Calu3 (cell line): Measurements from ENCODE around the gene RASEF. TPM values are rescaled to one million over a fixed set of nuclear protein-coding genes. Genes with fewer than 3 reads are reported as not detected.

Experiments used
- BruUV-seq: library from RNA; stranded (reverse); fragments of 400-500 nt; replicated peaks from 2 replicates; lab custom pipeline; 2021; lab: Mats Ljungman, UMichigan
- CTCF ChIA-PET: fragments of 300-600 bp; sonication (Branson Sonifier 250); formaldehyde crosslinking; loops from one replicate; lab custom pipeline; 2022; ENCODE audit warnings: antibody characterized with exemption; lab: Charles Lee
- DNase-seq: peaks from one replicate; pipeline ENCODE4 v3.0.0; 2022
- H3K27ac Mint-ChIP-seq: one replicate; pipeline ENCODE4 v1.8.0; 2022; ENCODE audit warnings: mixed read lengths; ENCODE audit not compliant: unreplicated experiment
- H3K27me3 Mint-ChIP-seq: one replicate; pipeline ENCODE4 v1.8.0; 2022; ENCODE audit warnings: mixed read lengths; ENCODE audit not compliant: unreplicated experiment
- H3K36me3 Mint-ChIP-seq: one replicate; pipeline ENCODE4 v1.8.0; 2022; ENCODE audit warnings: mild to moderate bottlenecking, moderate library complexity, mixed read lengths; ENCODE audit not compliant: insufficient read depth, unreplicated experiment
- H3K4me1 Mint-ChIP-seq: one replicate; pipeline ENCODE4 v1.8.0; 2022; ENCODE audit warnings: mild to moderate bottlenecking, low read depth, mixed read lengths; ENCODE audit not compliant: unreplicated experiment
- H3K4me3 Mint-ChIP-seq: one replicate; pipeline ENCODE4 v1.8.0; 2022; ENCODE audit warnings: mild to moderate bottlenecking, low read depth, moderate library complexity, mixed read lengths; ENCODE audit not compliant: unreplicated experiment
- H3K9me3 Mint-ChIP-seq: one replicate; pipeline ENCODE4 v1.8.0; 2022; ENCODE audit warnings: low read depth, mixed read lengths; ENCODE audit not compliant: unreplicated experiment
- intact Hi-C: fragments of 100-400 bp; cut with micrococcal nuclease; formaldehyde crosslinking; loops from one replicate; pipeline ENCODE4 v1.10.0; 2022; ENCODE audit not compliant: unreplicated experiment
- total RNA-seq: library from RNA; stranded (reverse); gene quantifications from 2 replicates; pipeline ENCODE4 v1.2.3, GENCODE V29; 2022
- TF ChIP-seq, protein P1 (sequence below): fragments of 200-600 bp; IDR thresholded peaks from one replicate; pipeline ENCODE4 v1.8.0; 2022; ENCODE audit warnings: antibody characterized with exemption; ENCODE audit not compliant: unreplicated experiment

RASEF gene
- total RNA-seq, 1 experiment from 2014 or later, result 38.8 TPM

DNA sequence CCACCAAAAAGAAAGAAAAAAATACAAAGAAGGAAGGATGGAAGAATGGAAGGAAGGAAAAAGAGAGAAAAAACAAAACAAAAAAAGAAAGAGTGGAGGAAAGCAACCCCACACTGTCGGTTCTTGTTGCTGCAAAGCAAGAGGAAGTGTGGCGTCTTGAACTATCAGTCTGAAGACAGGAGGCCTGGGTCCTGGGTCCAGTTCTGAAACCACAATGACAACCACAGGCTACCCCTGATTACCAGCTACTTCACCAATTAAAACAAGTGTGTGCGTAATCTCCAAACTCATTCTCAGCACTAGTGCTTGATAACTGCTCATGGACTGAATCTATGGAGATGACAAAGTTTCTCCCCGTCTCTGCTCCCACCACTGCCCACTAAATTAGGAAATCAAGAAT, 93.7 kb downstream of the RASEF start:
- CTCF ChIA-PET, result no interaction called here
- Mint-ChIP-seq H3K4me1 (no peaks in the 10 kb centered on the region), H3K27ac (no peak overlapping the region), H3K9me3 (no peaks in the 10 kb centered on the region), H3K27me3 (no peaks in the 10 kb centered on the region), H3K36me3 (no peaks in the 10 kb centered on the region), H3K4me3 (no peak overlapping the region)
- TF ChIP-seq, protein P1, sequence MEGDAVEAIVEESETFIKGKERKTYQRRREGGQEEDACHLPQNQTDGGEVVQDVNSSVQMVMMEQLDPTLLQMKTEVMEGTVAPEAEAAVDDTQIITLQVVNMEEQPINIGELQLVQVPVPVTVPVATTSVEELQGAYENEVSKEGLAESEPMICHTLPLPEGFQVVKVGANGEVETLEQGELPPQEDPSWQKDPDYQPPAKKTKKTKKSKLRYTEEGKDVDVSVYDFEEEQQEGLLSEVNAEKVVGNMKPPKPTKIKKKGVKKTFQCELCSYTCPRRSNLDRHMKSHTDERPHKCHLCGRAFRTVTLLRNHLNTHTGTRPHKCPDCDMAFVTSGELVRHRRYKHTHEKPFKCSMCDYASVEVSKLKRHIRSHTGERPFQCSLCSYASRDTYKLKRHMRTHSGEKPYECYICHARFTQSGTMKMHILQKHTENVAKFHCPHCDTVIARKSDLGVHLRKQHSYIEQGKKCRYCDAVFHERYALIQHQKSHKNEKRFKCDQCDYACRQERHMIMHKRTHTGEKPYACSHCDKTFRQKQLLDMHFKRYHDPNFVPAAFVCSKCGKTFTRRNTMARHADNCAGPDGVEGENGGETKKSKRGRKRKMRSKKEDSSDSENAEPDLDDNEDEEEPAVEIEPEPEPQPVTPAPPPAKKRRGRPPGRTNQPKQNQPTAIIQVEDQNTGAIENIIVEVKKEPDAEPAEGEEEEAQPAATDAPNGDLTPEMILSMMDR, result no peak
- BruUV-seq, result no TSS peak
- DNase-seq, result no peak
- intact Hi-C loops, result no loop called here

DNA sequence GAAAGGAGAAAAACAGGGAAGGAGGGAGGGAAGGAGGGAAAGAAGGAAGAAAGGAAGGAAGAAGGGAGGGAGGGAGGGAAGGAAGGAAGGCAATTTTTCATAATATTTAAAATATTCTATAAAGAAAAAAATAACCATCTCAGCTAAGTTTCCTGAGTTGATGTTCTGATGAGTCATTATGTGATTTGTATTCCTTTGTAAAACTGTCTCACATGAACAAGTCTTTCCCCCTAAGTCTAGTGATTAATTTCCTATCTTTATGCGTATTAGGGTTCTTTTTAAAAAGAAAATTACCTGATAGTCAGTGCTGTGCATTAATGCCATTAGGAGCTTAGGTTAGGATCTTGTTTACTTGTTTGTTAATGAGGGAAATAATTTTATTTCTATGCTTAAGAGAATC, 94.1 kb downstream of the RASEF start:
- CTCF ChIA-PET, result no interaction called here
- no peak for DNase-seq
- TF ChIP-seq, protein P1, result no peak
- Mint-ChIP-seq H3K36me3 (no peaks in the 10 kb centered on the region), H3K27me3 (no peaks in the 10 kb centered on the region), H3K9me3 (no peaks in the 10 kb centered on the region), H3K4me1 (no peaks in the 10 kb centered on the region), H3K27ac (no peak overlapping the region), H3K4me3 (no peak overlapping the region)
- BruUV-seq, result no TSS peak
- intact Hi-C loops, result no loop called here

DNA sequence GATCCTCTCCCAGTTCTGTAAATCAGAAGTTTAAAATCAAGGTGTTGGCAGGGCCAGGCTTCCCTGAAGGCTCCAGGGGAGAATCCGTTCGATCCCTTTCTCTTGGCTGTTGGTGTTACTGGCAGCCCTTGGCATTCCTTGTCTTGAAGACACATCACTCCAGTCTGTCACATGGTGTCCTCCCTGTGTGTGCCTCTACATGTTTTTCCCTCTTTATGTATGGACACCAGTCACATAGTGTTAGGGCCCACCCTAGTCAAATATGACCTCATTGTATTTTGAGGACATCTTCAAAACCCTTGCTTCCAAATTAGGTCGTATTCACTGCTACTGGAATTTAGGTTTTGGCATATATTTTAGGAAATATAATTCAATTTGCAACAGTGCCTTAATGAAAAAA, 94.6 kb downstream of the RASEF start:
- TF ChIP-seq, protein P1, result no peak
- Mint-ChIP-seq H3K27me3 (no peaks in the 10 kb centered on the region), H3K9me3 (no peaks in the 10 kb centered on the region), H3K27ac (no peak overlapping the region), H3K36me3 (no peaks in the 10 kb centered on the region), H3K4me1 (no peaks in the 10 kb centered on the region), H3K4me3 (no peak overlapping the region)
- intact Hi-C loops, result no loop called here
- DNase-seq, result no peak
- no TSS peak for BruUV-seq
- CTCF ChIA-PET, result no interaction called here

DNA sequence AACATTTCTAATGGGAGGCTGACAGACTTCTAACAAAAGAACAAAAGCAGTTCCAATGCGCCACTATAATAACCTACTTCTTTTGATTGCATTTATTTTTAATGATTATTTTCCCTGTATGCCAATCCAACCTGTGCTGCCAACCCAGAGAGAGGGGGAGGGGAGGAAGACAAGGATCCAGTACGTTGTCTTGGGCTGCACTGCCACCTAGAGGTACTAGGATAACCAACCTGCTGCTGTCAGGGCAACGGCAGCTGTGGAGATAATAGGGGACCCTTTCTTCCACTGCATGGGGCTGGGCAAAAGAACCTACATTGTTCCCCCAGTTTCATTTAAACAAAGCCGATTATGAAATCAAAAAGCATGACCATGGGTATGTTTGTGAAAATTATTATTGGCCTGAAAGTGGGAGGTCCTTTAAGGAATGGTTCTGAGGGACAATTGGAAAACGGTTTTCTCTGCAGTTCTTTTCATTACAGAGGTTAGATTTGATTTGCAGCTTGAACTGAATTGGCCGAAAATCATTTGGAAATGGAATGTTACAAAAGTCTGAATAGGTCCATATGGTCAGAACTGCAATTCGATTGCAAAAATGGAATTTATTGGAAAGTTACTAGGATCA, 101.3 kb downstream of the RASEF start:
- Mint-ChIP-seq H3K27ac (no peak overlapping the region), H3K4me1 (no peaks in the 10 kb centered on the region), H3K4me3 (no peak overlapping the region), H3K9me3 (no peaks in the 10 kb centered on the region), H3K36me3 (no peaks in the 10 kb centered on the region), H3K27me3 (no peaks in the 10 kb centered on the region)
- TF ChIP-seq, protein P1, result peak; percentile 57
- intact Hi-C loops, result loop anchor here (1.0 to 5.0 kb wide), 2 partner anchors 354 to 429 kb away; no protein-coding TSS in a partner anchor
- no TSS peak for BruUV-seq
- CTCF ChIA-PET, result no interaction called here
- DNase-seq, result peak; percentile 80
